Mucosa of descending colon (tissue), 3 donors: ENCODE results near the gene PHETA2. TPM values are rescaled to one million over a fixed set of nuclear protein-coding genes. Genes with fewer than 3 reads are reported as not detected.
"Not testable (repeated sequence)": the region's sequence is repeated elsewhere in the genome, so short reads cannot be mapped to it uniquely, and the experiment has no call there.

Experiments
- ATAC-seq: fragments of 200-7000 bp; cut with Tn5 transposase; one replicate; pipeline ENCODE4 v1.9.1; 2020; ENCODE audit warnings: mild to moderate bottlenecking, moderate library complexity
- DNase-seq, 3 donors: peaks; one replicate each; pipeline ENCODE4 v3.0.0-alpha.2; 2020
- H3K36me3 ChIP-seq: fragments of 200-600 bp; one replicate; pipeline ENCODE4 v1.8.0; 2021; ENCODE audit warnings: low read depth, mild to moderate bottlenecking
- H3K4me1 ChIP-seq: fragments of 200-600 bp; one replicate; pipeline ENCODE4 v1.8.0; 2021; ENCODE audit warnings: low read depth, mild to moderate bottlenecking
- H3K4me3 ChIP-seq: fragments of 200-600 bp; one replicate; pipeline ENCODE4 v1.8.0; 2021; ENCODE audit warnings: mild to moderate bottlenecking
- H3K9me3 ChIP-seq: fragments of 200-600 bp; one replicate; pipeline ENCODE4 v1.8.0; 2021; ENCODE audit warnings: mild to moderate bottlenecking
- intact Hi-C, 2 donors: fragments of 100-400 bp; cut with DNase I in 1 of 2; cut with micrococcal nuclease in 1 of 2; formaldehyde crosslinking; loops; one replicate each; pipeline versions ENCODE4 v1.11.0 to v1.11.1; 2022; cut with DNase I, micrococcal nuclease
- total RNA-seq, 3 donors: library from RNA; stranded (reverse); fragmentation: NEBNext Ultra II Directional in 2 of 3; extraction: Animal tissue kit (Norgen Biotek cat#: 25700) in 2 of 3; gene quantifications; one replicate each; pipeline versions ENCODE4 v1.2.1 to v1.2.4, GENCODE V29; 2021 to 2023
- TF ChIP-seq, protein P1 (sequence below): fragments of 200-600 bp; IDR thresholded peaks from one replicate; pipeline ENCODE4 v1.8.0; 2022; ENCODE audit warnings: antibody characterized with exemption, mild to moderate bottlenecking
- donor health status: DM: no; HTN: no; CAD: no; lungs with moderate emphysema.
- donor health status: DM: no; HTN: no; CAD: no.
- donor health status: DM: no; HTN: yes; CAD: no.

PHETA2 gene
- total RNA-seq, 3 donors from 2014 or later, result 13.0 to 15.7 (median 13.5) TPM

DNA sequence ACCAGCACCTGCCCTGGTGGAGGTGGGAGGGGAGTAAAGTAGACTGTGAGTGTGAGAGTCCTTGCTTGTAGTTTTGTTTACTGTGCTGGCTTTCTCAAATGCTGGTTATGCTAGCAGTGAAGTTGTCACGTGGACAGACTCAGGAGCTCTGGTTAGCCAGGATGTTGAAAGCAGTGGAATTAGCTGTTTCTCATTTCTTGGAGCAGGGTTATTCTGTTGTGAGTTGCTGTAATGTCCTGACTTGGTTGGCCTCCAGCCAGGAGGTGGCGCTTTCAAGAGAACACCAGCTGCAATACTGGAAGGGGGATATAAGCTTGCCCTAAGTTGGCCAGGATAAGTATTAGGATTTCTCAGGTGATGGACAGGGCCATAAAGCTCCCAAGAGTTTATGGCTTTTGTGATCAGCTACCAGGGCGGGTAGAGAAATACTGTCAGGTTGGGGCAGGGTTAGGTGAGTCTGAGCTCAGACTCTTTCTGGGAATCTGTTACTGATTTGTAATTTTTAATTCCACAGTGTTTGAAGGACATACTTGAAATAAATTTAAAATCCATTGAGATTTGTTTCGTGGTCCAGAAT lies 42.9 kb downstream of the PHETA2 start:
- peak; percentile 61 for ATAC-seq
- no peaks in the 10 kb centered on the region for H3K4me1 ChIP-seq
- intact Hi-C loops, result no loop called here
- TF ChIP-seq, protein P1, sequence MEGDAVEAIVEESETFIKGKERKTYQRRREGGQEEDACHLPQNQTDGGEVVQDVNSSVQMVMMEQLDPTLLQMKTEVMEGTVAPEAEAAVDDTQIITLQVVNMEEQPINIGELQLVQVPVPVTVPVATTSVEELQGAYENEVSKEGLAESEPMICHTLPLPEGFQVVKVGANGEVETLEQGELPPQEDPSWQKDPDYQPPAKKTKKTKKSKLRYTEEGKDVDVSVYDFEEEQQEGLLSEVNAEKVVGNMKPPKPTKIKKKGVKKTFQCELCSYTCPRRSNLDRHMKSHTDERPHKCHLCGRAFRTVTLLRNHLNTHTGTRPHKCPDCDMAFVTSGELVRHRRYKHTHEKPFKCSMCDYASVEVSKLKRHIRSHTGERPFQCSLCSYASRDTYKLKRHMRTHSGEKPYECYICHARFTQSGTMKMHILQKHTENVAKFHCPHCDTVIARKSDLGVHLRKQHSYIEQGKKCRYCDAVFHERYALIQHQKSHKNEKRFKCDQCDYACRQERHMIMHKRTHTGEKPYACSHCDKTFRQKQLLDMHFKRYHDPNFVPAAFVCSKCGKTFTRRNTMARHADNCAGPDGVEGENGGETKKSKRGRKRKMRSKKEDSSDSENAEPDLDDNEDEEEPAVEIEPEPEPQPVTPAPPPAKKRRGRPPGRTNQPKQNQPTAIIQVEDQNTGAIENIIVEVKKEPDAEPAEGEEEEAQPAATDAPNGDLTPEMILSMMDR, result no peak
- H3K36me3 ChIP-seq, result no peaks in the 10 kb centered on the region
- no peak overlapping the region for H3K4me3 ChIP-seq
- H3K9me3 ChIP-seq, result peaks cover 14% of the 10 kb centered on the region
- DNase-seq, result peak in 2 of 3 donors; percentile 63 to 74

DNA sequence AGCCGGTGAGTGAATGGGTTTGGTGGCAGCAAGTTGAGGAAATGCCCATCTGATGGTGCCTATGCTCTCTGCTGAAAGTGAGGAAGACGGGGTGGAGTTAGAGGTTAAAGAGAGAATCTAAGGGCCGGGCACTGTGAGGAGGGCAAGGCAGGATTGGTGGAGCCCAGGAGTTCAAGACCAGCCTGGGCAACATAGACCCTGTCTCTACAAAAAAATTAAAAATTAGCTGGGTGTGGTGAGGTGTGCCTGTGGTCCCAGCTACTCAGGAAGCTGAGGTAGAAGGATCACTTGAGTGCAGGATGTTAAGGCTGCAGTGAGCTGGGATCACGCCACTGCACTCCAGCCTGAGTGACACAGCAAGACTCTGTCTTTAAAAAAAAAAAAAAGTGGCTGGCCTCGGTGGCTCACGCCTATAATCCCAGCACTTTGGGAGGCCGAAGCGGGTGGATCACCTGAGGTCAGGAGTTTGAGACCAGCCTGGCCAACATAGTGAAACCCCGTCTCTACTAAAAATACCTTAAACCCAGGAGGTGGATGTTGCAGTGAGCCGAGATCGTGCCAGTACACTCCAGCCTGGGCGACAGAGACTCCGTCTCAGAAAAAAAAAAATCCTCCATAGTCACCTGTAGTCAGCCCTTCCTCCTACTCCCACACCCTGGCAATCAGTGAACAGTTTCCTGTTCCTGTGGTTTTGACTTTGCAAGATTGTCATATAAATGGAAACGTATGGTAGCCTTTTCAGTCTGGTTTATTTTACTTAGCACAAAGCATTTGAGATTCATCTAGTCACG lies 46.4 kb downstream of the PHETA2 start:
- ATAC-seq (peak; percentile 86), DNase-seq (peak in 1 of 3 donors; percentile 47)
- H3K4me1 ChIP-seq, intact Hi-C loops, H3K36me3 ChIP-seq, H3K4me3 ChIP-seq, H3K9me3 ChIP-seq: not testable (repeated sequence)

DNA sequence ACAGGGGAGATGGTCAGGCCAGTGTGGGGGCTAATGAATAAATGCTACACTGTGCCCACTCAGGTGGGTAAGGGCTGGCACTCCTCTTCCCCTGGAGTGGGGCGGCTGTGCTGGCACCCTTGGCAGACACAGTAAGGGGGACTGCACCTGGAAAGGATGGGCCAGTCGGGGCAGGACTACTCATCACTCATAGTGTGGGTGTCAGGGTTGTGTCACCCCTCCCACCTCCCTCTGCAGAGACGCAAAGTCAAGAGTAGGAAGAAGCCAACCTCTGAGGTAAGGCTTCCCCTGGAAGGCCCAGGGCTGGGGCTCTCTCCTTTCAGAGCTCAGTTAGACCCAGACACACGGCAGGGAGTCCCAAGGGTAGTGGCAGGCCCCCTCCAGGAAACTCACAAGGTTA lies 49.5 kb downstream of the PHETA2 start:
- H3K36me3 ChIP-seq, intact Hi-C loops, ATAC-seq, DNase-seq, H3K4me1 ChIP-seq, H3K9me3 ChIP-seq, H3K4me3 ChIP-seq: not testable (repeated sequence)

DNA sequence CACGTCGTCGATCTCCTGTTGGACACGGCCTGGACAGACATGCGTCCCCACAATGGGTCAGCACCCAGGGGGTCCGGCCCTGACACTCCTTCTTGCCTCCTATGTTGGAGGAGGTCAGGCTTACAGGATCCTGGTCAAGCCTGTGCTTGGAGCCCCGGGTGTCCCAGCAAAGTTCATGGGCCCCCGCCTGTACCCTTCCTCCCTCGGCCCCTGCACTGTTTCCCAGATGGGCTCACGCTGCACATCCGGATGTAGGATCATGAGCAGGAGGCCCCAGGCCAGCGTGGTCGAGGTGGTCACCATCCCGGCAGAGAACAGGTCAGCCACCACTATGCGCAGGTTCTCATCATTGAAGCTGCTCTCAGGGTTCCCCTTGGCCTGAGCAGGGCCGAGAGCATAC lies 53.6 kb downstream of the PHETA2 start:
- intact Hi-C loops, result no loop called here
- ATAC-seq (no peak), DNase-seq (no peak)
- Histone ChIP-seq H3K9me3 (no peaks in the 10 kb centered on the region), H3K4me1 (no peaks in the 10 kb centered on the region), H3K36me3 (no peaks in the 10 kb centered on the region), H3K4me3 (no peak overlapping the region)
- TF ChIP-seq, protein P1, result no peak

DNA sequence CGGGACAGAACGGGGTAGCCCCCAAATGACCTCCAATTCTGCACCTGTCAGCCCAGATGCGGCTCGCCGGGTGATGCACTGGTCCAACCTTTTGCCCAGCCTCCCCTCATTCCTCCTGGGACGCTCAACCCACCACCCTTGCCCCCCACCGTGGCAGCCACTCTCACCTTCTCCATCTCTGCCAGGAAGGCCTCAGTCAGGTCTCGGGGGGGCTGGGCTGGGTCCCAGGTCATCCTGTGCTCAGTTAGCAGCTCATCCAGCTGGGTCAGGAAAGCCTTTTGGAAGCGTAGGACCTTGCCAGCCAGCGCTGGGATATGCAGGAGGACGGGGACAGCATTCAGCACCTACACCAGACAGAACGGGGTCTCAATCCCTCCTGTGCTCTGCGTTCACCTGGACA lies 54.0 kb downstream of the PHETA2 start:
- ATAC-seq, H3K36me3 ChIP-seq, DNase-seq, H3K4me1 ChIP-seq, H3K9me3 ChIP-seq, intact Hi-C loops, H3K4me3 ChIP-seq: not testable (repeated sequence)

Other genes with a start within 250 kb of the PHETA2 start
- 100 to 1,000 TPM; 139 to 254 (median 169) TPM for gene SREBF2, start 241.1 kb upstream of the PHETA2 start, total RNA-seq
- gene SHISA8, start 159.2 kb upstream of the PHETA2 start, total RNA-seq, result not detected
- gene TNFRSF13C, start 147.4 kb upstream of the PHETA2 start, total RNA-seq, result under 1 TPM; 0.22 to 0.94 (median 0.55) TPM
- 10 to 100 TPM in 1 of 3 donors, 1 to 10 TPM in 2; 3.2 to 18.8 (median 7.5) TPM for gene CENPM, start 127.1 kb upstream of the PHETA2 start, total RNA-seq
- gene SEPTIN3, start 104.8 kb upstream of the PHETA2 start, total RNA-seq, result 1 to 10 TPM in 1 of 3 donors, under 1 TPM in 2; 0.23 to 1.6 (median 0.41) TPM
- 1 to 10 TPM in 2 of 3 donors, under 1 TPM in 1; 0.63 to 3.7 (median 1.8) TPM for gene WBP2NL, start 75.5 kb upstream of the PHETA2 start, total RNA-seq
- 10 to 100 TPM; 24.3 to 35.8 (median 35.4) TPM for gene NAGA, start 3.4 kb upstream of the PHETA2 start, total RNA-seq
- 100 to 1,000 TPM in 2 of 3 donors, 10 to 100 TPM in 1; 79.7 to 118 (median 102) TPM for gene SMDT1, start 5.5 kb downstream of the PHETA2 start, total RNA-seq
- gene NDUFA6, start 16.5 kb downstream of the PHETA2 start, total RNA-seq, result 100 to 1,000 TPM in 2 of 3 donors, 10 to 100 TPM in 1; 85.3 to 106 (median 105) TPM
- 10 to 100 TPM in 1 of 3 donors, 1 to 10 TPM in 2; 3.8 to 10.0 (median 4.7) TPM for gene CYP2D6, start 56.6 kb downstream of the PHETA2 start, total RNA-seq
- 10 to 100 TPM; 50.6 to 62.8 (median 58.2) TPM for gene TCF20, start 196.4 kb downstream of the PHETA2 start, total RNA-seq